Activated CD4-positive, CD25-positive, alpha-beta regulatory T cell treated with anti-CD3 and anti-CD28 coated beads, Interleukin-2, amount 50 U/mL, for 72 hours (primary cell): ENCODE data around the gene MACROD2.
"Not testable (repeated sequence)": the region's sequence is repeated elsewhere in the genome, so short reads cannot be mapped to it uniquely, and the experiment has no call there.

Experiments
- DNase-seq: peaks from one replicate; pipeline ENCODE4 v3.0.0; 2021

MACROD2 gene

DNA sequence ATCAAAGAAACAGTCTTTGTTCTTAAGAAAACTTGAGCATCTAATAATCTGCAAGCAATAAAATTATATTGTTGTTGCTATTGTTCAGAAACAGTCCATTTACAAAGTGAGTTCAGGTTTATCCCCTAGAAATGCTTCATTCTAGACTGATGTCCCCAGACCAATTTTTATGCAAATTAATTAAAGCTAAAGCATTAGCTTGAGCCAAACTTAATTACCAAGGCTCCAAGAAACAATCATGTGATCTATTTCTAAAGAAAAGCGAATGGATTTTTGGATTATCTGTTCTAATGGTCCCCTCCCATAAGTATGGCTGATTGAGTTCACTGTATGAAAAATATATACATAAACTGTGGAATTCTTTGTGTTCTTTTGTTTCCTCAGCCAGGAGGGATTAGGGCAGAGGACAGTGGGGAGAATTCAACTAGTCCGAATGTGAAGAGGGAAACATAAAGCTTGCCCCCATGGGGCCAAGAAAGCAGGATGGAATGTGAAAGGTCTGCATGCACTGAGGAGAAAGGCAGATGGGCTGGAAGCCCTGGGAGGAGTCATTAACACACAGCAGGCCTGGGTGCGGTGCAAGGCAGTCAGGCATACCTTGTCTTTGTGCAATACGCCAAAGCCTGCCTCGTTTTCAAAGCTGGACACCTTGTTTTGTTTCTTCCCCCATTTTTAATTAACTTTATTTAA lies 1980.9 kb downstream of the MACROD2 start:
- no peak for DNase-seq

DNA sequence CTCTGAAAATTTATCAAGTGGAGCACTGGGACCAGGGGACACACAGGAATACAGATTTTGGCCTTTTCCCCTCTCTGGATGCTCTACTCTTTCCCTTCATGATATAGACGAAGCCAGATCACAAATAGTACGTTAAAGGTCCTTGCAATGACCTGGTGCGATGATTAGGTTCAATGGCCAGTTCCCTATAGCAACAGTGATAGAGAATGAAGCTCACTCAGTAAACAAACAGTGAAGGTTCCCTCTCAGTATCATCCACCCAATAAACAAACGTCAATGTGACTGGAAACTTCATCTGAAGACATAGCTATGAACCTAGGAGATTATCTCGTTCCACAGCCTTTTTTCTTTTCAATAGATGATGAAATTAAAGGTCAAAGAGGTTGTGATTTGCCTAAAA lies 1981.7 kb downstream of the MACROD2 start:
- no peak for DNase-seq

DNA sequence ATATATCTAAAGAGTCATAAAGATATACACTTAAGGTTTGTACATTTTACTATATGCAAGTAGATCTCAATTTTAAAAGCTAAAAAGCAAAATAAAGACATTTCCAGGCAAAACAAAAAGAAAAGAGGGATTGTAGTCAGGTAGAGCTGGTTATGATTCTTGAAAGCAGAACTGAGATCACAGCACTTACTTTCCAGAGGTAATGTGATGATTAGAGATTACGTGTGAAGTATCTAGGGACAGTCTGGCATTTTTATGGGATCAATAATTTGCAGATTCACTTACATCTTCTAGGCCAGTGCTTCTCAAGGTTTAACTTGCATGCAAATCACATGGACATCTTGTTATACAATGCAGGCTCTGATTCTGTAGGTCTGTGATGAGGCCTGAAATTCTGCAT lies 1982.4 kb downstream of the MACROD2 start:
- no peak for DNase-seq

DNA sequence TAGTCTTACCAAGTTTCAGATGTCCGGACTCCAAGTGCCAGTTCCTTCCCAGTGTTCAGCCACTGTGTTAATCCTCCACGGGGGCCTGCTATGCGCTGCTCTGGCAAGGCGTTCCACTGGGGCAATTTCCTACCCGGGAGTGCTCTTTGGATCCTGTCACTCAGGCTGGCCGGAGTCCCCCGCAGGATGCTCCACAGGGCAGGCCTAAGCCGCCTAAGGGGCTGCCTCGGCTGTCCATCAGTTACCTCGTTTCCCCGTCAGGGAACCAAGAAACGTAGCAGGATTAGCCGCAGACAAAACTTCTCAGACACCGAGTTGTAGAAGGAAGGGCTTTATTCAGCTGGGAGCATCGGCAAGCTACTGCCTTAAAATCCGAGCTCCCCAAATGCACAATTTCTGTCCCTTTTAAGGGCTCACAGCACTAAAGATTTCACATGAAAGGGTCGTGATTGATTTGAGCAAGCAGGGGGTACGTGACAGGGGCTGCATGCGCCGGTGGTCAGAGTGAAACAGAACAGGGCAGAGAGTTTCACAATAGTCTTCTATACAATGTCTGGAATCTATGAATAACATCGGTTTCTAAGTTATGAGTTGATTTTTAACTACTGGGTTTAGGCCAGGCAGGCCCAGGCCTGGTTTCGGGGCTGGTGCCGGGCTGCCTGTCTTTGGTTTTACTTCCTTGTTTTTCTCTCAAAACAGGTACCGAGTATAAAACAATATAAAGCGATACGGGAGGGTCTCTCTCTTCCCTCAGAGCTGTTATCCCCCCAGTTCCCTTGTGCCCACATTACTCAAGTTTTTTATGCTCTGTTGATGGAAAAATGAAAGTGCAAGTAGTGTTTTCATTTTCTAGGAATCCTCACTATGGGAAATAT lies 1990.4 kb downstream of the MACROD2 start:
- not testable (repeated sequence) for DNase-seq

DNA sequence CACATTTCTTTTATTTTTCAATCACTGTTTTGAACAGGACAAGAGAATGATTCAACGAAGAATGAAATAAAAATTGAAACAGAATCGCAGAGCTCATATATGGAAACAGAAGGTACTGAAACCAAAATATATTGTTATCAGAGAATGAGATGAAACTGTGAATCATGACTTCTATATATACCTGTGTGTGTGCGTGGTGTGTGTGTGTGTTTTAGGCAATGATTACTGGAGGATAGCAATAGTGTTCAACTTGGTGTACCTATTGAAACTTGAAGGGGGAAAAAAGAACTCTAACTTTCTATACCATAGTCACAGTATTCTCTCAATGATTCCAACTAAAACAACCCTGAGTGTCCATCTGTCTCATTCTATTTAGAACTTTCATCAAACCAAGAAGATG lies 1991.4 kb downstream of the MACROD2 start:
- DNase-seq, result no peak

DNA sequence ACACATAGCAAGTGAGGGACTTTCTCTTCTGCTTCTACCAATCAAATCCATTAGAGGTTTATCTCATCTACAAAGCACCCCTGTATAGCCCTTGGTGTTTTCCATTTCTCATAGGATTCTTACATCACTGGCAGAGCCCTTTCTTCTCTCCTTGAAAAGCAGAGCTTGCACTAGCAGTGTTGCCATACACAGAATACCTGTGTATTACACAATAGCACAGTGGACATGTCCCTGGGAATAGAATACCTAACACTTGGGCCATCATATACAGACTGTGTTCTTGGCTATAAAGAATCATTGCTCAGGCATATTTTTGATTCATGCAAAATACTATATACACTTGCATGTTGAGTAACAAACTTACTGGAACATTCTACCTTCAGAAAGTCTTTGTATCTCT lies 1996.0 kb downstream of the MACROD2 start:
- DNase-seq, result no peak

DNA sequence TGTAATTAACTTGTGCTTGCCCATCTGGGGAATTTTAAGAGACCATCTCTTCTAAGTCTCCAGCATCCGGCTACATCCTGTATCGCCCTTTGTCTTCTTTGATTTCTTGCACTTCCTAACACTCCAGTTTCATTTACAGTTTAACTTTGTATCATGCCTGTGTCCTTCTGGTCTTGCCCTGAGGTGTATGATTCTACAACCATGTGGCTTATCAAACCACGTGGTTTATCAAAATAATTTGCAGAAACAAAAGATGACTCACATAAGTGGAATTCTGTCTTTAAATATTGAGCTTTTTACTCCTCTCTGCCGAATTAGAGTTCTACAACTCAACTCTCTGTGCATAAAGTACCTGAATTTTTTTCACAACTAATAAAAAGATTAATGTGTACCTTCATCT lies 1997.2 kb downstream of the MACROD2 start:
- no peak for DNase-seq

DNA sequence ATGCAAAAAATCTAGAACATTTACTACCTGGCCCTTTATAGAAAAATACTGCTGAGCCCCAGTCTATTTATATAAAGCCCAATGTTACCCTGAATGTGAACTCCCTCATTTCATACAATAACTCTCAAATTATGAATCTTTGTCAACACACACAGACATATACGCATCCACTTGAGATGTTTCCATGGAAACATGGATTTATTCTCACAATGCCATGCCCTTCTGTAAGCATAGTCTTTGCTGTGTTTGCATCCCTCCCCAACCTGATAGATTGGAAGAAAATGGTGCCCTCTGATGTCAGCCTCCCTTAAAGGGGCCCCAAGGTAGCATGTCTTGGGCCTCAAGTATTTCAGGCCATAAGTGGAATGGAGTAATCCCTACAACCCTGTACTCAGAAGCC lies 2004.8 kb downstream of the MACROD2 start:
- DNase-seq, result no peak

DNA sequence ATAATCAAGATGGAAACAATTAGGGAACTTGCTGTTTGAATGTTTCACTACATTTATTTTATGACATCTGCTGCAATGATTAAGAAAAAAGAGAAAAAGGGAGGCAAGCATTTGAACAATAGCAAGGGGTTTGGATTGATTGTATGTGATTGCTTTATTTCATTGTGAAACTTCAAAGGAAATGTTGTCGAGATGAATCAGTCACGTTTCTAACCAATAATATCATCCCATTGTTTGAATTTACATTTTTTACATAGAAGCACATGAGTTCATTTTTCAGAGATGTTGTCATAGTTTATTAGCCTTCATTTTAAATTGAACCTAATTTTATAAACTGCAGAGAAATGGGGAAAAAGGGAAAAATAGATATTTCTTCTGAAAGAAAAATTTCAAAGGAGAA lies 2006.0 kb downstream of the MACROD2 start:
- DNase-seq, result no peak

DNA sequence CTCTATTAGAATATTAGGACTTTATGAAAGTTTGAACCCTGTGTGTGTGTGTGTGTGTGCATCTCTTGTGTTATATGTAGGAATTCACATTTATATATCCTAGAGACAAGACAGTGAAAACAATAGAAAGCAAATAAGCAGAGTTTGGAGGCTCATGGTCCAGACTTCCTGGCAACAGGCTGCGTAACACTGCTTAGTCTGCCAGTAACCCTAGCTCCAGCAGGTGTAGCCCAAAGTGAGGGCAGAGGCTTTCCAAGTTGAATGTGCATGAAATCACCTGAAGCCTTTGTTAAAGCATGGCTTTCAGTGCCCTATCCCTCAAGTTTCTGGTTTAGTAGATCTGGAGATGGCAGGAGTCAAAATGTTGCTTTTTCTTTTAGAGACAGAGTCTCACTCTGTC lies 2008.0 kb downstream of the MACROD2 start:
- DNase-seq, result no peak

DNA sequence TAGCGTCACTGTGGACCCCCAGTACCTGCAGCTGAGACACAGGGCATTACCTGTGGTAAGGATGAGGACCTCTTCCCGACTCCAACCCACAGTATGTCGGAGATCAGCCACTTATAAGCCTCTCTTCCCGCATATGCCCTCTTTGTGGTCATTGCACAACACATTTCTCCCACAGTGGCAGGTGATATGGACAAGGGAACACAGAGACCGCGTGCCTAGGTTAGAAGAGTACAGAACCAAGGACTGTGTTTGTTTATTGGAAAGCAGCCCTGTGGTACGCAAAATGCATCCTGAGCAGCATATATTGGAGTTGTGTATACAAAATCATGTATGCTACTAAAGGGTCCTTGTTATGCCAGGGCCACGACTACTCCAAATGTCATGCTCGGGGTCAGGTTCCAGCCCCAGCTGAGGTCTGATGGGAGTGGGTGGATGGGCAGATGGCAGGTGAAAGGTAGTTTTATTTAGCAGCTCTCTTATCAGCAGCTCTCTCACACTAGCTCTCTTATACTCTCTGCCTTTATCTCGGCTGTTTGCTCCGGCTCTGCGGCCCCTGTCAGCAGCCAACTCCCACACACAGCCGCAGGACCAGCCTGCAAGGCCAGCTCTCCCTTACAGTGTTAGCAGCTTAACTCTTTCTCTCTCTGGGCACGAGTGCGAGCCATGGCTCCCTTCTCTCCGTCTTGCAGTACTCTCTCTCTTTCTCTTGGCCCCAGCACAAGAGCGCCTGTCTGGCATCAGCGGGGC lies 2009.0 kb downstream of the MACROD2 start:
- no peak for DNase-seq

DNA sequence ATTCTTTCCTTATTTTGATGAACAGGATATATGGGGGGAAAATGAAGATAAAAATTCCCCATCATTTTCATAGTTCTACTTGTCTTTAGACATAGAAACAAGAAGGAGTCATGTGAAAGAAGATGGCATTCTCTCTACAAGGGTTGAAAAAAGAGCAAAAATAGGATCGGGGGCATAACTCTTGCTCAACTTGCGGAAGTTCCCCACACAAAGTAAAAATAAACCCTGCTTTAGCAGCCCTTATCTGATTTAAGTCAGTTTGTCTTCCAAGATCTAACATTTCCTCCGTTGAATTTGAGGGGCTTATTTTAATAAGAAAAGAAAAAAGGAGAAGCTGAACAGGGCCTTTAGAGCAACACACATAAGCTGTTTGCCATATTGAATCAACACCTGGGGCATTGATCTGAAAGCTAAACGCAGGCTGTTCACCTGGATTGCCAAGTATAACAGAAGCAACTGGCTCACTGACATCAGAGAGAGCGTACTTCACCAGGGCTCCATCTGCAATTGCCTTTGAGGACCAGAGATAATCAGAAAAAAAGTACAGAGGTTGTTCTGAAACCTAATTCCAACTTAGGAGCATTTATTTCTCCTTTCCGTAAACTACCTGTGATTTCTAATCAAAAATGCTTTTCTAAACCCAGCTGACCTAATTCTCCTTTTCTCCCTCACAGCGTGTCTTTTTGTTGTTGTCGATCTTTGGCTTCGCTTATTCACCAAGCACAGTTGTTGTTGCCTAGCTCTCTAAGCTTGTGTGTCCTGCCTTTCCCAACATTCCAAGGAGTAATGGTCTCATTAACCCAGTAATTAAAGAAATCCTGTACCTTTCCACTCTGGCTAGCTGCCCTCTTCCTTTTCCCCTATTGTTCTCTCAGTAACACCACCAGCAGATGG lies 2010.0 kb downstream of the MACROD2 start:
- no peak for DNase-seq

DNA sequence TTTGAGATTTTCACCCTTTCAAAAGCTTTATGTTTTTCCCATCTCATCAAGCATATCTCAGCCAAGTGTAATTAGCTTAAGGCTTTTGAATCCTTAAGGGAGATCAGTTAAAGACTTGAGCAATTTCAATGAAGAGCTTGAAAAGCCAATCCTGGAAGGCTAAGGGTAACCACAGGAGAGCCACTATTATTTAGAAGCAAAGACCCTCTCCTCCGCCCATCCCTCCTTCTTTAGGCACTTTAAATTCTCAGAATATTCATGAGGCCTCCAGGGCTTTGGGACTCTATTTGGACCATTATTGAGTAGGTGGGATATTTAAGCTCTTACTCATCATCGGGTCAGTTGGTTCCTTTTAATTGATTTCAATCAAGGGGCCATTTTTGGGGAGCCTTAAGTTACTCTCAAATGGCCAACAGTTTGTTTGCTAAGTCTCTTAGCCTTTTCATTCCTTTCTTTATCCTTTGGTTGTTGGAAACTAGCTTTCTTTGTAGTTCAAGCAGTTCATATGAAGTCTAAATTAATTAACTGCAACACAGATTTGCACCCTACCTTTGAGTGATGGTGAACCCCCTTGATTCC lies 2010.7 kb downstream of the MACROD2 start:
- DNase-seq, result no peak

DNA sequence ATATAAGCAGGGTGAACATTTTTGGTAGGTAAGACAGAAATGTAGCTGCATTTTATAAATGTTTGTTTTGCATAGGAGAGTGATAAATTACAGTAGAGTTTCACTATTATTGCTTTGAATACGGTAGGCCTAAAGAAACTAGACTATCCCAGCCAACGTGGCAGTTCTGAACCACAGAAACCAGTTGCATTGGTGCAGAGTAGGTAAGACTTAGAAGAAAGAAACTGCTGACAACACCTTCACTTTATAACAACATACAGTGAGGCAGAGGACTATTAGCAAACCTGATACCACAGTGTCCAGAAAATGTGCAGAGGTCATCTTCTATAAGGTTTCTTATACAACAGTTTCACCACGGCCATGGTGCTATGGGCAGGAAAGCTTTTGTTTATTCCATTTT lies 2011.8 kb downstream of the MACROD2 start:
- no peak for DNase-seq

DNA sequence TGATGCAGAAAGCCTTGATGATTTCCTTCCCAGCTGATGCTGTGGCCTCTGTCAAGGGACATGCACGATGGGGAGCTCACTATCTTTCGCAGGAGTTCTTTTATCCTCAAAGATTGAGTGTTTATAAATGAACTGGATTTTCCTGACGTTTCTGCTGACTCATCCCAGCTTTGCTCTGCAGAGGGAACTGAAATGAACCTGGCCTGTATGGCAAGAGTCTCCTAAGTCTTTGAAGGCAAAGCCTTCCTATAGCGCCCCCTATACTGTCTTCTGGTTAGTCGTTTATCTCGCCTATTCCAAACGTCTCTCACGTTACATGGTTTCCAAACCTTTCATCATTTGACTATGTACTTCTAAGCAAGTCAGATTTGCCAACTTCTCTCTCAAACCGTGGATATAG lies 2012.6 kb downstream of the MACROD2 start:
- DNase-seq, result no peak

DNA sequence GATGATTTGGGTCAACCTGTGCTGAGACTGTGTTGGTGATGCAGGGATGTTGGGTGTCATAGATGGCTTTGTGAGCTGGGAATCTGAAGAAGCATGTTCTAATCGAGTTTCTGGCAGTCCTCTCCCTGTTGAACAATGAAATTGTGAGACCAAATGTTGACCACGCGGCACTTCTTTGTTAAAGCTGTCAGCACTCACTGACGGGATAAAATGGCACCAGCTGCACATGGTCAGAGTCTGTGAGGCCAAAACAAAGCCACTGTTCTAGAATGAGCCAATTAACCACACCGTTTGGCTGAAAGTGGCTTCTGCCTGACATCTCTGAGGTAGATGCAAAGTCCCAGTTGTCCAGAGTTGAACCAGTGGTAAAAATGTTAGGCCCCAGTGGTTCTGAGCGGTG lies 2015.7 kb downstream of the MACROD2 start:
- DNase-seq, result no peak

DNA sequence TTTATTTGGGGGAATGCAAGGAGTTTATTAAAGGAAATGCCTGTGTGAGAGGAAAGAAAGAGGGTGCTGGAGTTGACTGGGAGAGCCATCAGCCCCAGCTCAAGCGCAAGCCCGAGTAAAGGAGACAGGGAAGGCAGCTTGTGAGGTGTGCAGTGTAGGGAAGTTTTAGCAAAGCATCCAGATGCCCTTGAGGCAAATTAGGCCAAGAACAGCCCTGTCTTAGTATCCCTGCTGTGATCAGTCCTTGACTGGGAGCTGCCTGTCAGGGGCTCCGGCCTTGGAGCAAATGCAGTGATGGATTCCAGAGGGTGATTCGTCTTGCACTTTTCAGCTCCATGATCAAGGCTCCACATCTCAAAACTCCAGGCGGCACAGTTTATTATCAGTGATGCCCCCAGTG lies 2016.2 kb downstream of the MACROD2 start:
- DNase-seq, result no peak

DNA sequence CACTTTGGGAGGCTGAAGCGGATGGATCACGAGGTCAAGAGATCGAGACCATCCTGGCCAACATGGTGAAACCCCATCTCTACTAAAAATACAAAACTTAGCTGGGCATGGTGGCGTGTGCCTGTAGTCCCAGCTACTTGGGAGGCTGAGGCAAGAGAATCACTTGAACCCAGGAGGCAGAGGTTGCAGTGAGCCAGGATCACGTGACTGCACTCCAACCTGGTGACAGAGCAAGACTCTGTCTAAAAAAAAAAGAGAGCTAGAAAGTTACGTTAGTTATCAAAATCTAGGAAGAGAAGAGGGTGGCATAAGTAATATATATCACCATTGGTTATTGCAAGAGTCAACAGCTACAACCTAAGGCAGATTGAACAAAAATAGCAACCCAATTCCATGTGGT lies 2017.6 kb downstream of the MACROD2 start:
- not testable (repeated sequence) for DNase-seq

DNA sequence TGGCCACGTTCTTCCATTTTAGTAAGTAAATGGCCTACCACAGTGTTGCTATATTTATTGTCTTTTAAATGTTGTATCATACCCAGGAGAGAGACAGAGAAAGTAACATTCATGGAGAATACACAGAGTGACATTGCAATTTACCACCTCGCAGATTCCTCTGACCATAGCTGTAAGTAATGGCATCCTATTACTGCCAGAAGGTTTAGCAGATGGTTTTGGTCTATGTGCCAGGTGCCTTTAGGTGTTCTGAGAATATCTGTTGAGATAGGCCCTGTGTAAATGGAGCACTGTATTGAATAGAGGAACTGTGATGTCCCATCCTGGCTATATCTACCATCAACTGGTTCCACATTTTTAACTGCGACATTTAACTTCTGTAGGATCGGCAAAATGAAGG lies 2018.3 kb downstream of the MACROD2 start:
- DNase-seq, result no peak

DNA sequence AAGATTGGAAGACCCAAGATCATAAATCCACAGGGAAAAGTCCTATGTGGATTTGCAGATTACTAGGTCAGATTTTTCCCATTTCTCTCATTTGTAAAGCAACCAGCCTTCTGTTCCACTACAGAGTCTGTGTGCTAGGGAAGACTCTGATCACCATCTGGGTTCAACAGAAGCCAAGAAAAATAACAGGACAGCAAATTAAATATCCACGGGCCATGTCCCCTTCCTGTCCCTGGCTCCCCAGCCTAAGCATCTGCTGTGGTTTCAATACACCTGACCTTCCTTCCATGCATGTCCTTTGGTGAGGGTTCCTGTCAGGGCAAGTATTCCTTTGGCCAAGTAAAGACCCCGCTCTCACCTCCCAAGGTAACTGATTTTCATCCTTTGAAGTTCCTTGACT lies 2019.1 kb downstream of the MACROD2 start:
- DNase-seq, result no peak

DNA sequence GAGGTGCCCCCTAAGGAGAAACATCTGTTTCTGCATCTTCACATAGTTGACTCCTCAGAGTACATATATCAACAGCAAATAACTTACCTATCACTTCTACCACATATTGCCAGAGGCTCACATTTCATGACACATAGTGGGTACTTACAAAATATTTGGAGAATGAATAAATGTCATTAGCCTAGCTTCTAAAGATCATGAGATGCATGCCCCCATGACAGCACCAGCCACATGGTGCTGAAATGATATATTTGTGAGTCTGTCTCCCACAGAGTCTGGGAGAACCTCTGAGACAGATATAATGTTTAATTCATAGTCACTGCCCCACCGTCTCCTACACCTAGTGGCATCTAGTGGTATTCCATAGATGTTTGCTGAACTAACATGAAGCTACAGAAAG lies 2022.3 kb downstream of the MACROD2 start:
- no peak for DNase-seq

DNA sequence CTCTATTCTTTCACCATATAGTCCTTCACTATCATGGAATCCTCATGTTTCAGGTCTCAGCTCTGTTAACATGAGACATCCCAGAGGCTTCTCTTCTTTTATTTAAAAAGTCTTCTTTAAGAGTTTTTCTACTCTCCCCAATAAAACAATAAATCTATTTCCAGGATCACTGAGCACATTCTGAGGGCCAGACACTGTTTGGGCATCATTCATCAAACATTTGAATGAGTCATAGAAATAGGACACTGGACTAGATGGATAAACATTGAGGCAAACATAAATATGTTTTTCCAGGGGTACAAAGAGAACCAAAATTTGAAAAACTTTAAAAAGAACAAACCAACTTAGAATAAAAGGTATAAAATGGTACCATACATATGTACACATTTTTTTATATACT lies 2023.6 kb downstream of the MACROD2 start:
- DNase-seq, result no peak
